GM10266 (cell line): ENCODE results near the gene PRKCA.

Source experiments
- DNase-seq: peaks from one replicate; pipeline ENCODE4 v3.0.0; 2012; ENCODE audit errors: extremely low spot score
- CTCF ChIP-seq: IDR thresholded peaks from 2 replicates; pipeline ENCODE4 v1.5.1; 2012; ENCODE audit warnings: mild to moderate bottlenecking, low read depth; ENCODE audit not compliant: control insufficient read depth, insufficient read depth; ENCODE audit errors: missing control alignments

The PRKCA gene

GRCh38 chr17:66411520-66411919 lies 109.1 kb downstream of the PRKCA start:
- DNase-seq = no peak
- TF ChIP-seq CTCF = no peak

DNA sequence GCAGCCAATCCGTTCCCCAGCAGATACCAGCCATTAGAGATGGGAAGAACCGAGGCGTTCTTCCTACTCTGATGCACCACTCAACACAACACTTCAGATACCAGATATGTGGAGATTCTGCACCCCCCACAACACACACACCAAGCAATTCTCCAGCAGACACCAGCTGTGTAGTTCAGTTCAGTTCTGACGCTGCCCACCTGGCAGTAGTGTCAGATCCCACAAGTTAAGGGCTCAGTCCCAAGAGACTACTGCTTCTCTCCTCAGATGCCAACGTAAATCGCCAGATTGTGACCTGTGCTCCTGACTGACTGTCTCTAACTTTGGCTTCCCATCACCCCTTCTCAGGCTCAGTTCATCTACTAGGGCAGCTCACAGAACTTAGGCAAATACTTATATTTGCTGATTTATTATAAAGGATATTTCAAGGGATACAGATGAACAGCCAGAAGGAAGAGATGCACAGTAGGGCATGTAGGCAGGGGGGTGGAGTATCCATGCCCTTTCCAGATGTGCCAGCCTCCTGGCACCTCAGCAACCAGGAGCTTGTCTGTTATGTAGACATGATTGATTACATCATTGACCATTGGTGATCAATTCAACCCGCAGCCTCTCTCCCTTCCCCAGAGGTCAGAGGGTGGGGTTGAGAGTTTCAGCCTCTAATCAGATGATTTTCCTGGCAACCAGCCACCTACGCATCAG lies 110.6 kb downstream of the PRKCA start:
- TF ChIP-seq CTCF = no peak
- no peak for DNase-seq

DNA sequence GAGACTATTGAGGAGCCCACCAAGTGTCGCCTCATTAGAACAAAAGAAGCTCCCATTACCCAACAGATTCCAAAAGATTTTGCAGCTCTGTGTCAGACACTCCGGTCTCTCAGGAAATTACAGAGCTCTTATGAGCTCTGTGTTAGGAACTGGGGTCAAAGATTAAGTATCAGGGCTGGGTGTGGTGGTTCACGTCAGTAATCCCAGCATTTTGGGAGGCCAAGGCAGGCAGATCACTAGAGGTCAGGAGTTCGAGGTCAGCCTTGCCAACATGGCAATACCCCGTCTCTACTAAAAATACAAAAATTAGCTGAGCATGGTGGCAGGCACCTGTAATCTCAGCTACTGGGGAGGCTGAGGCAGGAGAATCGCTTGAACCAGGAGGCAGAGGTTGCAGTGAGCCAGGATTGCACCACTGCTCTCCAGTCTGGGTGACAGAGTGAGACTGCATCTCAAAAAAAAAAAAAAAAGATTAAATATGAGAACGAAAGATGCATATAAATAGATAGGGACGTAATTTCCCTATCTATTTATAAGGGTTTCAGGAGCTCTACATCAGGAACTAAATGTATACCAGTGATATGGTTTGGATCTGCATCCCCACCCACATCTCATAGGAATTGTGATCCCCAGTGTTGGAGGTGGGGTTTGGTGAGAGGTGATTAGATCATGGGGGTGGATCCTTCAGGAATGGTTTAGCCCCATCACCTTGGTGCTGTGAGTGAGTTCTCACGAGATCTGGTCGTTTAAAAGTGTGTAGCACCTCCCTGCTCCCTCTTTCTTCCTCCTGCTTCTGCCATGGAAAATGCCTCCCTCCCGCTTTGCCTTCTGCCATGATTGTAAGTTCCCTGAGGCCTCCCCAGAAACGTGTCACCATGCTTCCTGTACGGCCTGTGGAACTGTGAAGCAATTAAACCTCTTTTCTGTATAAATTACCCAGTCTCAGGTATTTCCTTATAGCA lies 111.4 kb downstream of the PRKCA start:
- DNase-seq = no peak
- TF ChIP-seq CTCF = no peak

DNA sequence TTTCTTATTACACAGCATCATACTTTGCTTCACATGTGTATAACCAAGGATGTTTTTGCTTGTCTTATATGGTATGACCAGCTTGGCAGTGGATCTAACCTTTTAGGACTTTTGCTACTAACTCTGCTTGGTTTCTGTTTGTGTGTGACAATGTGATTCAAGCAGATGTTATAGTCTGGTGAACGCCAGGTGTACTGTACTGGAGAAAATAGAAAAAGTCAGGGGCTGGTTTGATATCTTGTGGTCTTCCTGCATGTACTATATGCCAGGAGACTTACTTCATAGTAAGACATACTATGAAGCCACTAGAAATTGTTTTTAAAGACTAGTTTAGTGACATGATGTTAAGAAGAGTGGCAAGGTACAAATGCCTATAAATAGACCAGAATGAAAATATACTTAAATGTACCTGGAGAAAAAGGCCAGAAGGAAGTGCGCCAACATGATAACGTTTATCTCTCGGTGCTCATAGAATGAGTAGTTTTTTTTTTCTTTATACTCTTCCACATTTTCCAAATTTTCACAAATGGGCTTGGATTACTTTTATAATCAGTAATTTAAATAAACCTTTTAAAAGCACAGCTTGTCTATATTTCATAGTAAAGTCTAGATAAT lies 112.3 kb downstream of the PRKCA start:
- no peak for TF ChIP-seq CTCF
- DNase-seq = no peak

DNA sequence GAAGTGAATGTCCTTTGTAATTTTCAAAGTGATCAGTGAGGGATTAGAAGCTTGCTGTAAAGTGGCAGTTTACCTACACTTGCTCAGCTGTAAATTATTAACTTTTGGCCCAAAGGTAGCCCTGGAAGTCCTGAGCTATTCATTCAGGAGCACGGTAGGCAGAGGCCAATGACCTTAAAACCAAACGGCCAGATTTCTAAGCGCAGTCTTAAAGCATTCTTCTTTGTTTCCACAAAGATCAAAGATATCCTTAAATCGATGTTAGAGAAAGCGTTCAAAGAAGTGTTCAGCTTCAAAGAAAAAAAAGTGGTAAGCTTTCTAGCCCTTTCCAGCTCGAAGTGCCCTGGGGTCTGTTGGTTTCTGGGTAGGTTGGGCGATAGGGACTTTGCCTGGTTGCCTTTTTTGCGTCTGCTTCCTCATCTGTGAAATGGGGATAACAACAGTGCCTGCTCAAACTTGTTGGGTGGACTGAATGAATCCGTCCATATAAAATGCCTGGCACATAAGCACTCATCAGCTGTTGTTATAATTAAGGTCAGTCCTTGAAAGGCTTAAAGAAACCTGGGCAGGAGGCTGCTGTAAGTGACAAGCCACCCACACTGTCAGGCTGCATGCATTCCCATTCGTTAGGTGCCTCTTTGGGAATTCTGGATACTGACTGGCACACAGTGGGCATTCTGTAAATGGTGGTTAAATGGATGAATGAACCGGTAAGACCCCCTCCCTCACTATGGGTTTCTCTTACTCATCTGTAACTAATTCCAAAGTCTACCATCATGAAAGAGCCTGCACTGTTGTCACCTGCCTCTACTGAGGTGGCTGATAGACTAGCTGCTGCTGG lies 113.2 kb downstream of the PRKCA start:
- no peak for TF ChIP-seq CTCF
- no peak for DNase-seq

DNA sequence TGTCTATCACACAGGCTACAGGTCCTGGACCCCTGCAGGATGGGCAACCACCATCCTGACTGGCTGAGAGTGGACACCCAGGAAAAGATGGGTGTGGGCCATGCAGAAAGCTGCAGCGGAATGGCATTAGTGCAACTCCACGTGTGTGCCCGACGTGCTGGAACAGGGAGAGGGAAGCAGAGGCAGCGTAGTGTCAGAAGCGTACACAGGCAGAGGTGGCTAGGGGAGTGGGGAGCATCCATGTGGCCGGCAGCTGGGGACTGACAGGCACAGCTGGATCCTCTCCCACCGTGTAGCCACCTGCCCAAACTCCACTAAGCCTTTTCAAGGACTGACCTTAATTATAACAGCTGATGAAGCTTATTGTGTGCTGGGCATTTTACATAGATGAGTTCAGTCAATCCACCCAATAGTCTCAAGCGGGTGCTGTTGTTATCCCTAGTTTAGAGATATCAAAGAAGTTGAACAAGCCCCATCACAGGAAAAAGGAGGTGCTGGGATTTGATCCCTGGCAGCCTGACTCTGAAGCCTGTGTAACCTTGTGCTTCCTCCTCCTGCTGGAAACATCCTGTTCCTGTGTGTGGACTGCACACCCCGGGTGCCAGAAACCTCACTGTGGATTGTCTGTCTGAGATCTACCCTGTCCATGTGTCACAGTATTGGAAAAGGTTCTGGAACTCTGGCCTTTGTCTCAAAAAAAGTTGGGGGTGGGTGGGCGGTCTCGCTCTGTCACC lies 114.0 kb downstream of the PRKCA start:
- no peak for TF ChIP-seq CTCF
- DNase-seq = no peak
